GM12874 (cell line): ENCODE data around the gene PDE6B.

ENCODE experiments used
- TF ChIP-seq, protein P1 (sequence below): IDR thresholded peaks from 2 replicates; pipeline ENCODE4 v1.5.1; 2011; ENCODE audit warnings: low read depth, mild to moderate bottlenecking, control low read depth, low read length, moderate library complexity; ENCODE audit not compliant: insufficient read depth

PDE6B gene

DNA sequence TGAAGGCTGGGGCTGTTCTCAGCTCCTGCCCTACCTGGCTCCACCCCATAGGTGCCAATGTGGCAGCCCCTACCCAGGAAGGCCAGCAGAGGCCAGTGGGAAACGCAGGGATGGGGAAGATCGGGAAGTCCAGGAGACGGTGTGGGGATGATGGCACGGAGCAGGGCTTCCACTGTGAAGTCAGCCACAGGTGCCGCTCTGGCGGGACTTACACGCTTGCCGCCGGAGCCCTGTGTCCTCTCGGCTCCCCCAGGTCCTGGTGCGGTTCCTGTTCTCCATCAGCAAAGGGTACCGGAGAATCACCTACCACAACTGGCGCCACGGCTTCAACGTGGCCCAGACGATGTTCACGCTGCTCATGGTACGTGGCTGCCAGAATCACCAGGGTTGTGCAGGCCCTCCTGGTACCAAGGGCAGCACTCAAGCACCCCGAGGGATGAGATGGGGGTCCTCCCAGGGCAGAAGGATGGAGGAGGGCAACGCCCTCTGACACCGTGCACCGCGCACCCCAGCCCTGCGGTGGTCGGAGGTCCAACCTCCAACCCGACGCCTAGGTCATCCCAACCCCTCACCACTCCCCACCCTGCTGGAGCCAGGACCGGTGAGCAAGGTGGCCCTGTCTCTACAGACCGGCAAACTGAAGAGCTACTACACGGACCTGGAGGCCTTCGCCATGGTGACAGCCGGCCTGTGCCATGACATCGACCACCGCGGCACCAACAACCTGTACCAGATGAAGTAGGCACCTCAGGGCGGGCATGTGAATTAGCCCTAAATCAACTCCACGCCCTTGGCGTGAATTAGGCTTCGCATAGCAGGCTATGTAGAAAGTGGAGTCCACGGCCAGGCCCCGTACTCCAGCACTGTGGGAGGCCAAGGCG, 36.7 kb downstream of the PDE6B start:
- TF ChIP-seq, protein P1, sequence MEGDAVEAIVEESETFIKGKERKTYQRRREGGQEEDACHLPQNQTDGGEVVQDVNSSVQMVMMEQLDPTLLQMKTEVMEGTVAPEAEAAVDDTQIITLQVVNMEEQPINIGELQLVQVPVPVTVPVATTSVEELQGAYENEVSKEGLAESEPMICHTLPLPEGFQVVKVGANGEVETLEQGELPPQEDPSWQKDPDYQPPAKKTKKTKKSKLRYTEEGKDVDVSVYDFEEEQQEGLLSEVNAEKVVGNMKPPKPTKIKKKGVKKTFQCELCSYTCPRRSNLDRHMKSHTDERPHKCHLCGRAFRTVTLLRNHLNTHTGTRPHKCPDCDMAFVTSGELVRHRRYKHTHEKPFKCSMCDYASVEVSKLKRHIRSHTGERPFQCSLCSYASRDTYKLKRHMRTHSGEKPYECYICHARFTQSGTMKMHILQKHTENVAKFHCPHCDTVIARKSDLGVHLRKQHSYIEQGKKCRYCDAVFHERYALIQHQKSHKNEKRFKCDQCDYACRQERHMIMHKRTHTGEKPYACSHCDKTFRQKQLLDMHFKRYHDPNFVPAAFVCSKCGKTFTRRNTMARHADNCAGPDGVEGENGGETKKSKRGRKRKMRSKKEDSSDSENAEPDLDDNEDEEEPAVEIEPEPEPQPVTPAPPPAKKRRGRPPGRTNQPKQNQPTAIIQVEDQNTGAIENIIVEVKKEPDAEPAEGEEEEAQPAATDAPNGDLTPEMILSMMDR: no peak

DNA sequence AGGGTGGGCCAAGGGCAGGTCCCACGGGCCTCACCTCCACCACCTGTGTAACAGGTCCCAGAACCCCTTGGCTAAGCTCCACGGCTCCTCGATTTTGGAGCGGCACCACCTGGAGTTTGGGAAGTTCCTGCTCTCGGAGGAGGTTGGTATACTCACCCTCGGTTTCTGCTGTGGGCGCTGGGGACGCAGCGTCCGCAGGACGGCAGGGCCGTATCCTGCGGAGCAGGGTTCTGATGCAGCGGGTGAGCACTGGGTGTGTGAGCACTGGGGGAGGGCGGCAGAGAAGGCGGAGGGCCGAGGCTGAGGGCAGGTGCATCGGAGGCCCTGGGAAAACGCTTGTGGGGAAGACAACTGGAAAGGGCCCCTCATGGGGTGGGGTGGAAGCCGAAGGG, 37.7 kb downstream of the PDE6B start:
- TF ChIP-seq, protein P1: no peak

DNA sequence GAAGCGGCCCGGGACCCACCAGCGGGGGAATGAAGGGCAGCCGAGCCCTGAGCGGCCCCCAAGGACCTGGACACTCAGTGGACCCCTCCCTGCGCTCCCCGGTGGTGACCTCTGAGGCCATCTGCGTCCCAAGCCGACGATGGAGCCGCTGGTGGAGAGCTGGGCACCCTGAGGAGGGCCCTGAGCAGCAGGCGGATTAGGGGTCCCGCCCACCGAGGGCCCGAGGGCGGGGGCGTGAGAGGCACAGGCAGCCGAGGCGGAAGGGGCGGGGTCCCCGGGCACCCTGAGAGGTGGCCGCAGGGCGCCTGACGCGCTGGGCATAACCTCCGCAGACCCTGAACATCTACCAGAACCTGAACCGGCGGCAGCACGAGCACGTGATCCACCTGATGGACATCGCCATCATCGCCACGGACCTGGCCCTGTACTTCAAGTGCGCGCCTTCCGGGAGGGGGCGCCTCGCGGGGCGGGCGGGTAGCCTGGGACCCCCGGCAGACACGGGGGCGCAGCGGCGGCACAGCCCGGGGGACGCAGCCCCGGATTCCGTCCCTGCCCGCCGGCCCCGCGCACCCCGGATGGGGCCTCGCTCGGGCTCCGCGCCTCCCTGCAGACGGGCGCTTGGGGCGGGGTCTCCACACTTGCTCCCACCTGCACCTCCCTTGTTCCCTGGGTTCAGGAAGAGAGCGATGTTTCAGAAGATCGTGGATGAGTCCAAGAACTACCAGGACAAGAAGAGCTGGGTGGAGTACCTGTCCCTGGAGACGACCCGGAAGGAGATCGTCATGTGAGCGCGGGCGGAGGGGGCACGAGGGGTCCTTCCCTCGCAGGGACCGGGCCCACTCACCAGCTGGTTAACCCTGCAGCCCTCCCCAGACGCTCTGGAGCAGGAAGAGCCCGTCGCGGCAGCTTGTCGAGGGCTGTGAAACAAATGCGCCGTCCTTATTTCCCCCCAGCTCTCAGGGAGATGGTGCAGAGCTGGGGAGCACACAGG, 38.4 kb downstream of the PDE6B start:
- TF ChIP-seq, protein P1: no peak

DNA sequence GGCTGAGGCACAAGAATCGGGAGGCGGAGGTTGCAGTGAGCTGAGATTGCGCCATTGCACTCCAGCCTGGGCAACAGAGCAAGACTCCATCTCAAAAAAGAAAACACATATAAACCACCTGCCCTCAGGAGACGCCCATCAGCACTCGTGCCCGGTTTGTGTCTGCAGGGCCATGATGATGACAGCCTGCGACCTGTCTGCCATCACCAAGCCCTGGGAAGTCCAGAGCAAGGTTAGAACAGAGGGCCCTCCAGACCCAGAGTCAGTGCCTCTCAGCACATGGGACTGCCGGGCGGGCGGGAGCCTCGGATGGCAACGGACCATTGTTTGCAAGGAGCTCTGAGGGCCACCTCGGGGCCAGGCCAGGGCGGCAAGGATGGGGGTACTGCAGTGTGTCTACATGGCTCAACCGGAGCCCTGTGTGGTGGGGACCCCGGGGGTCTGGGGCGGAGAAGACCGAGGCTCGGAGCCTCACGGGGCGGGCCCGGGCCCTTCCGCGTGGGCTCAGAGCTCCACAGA, 39.4 kb downstream of the PDE6B start:
- TF ChIP-seq, protein P1: no peak

DNA sequence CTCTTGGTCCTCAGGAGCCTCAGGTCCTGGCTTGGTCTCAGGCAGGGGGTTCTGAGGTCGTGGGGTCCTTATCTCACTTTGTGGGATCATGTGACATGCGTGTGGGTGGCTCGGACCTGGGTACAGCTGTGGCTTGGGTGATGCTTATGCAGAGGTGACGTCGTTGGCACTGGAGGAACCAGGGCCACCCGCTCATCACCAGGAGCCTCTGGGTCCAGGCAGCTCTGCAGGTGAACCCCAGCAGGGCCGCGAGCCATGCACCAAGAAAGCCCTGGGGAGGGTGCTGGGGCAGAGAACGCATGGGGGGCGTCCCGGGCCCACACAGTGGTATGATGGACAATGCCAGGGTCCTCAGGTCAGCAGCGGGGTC, 40.0 kb downstream of the PDE6B start:
- TF ChIP-seq, protein P1: no peak

DNA sequence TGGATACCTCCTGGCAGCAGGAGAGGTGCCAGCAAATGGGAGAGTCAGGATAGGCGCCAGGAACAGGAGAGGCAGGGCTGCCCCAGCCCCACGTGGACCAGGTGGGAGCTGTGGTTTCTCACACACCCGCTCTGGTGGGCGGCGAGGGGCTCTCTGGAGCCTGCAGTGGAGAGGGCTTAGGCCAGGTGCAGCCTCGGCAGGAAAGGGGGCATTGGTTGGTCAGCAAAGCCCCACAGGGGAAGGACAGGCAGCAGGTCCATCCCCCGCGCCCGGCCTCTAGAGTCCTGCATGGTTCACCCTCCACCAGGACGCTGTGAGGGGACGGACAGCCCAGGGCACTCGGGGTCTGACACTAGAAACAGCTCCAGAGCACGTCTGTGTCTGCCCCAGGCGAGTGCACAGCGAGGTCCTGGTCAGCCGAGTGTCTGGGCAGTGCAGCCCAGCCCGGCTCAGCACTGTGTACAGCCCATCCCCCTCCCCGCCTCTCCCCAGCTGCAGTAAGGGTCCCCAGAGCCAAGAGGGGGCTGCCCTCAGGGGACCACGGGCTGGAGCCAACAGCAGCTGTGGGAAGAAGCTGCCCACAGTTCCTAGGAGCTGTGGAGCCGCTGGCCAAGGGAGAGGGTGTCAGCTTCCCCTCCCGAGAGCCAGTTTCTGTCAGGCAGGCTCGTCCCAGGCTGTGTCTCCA, 40.5 kb downstream of the PDE6B start:
- TF ChIP-seq, protein P1: no peak
